ENCODE results near the gene AKIRIN2. TPM values are rescaled to one million over a fixed set of nuclear protein-coding genes. Genes with fewer than 3 reads are reported as not detected.

AKIRIN2 gene
- 12.3 and 19.0 TPM in 2 replicates for polyA plus RNA-seq (2012; rRNA removed)
- polyA plus RNA-seq (2012; cell fraction: cytosol; rRNA removed), result 28.5 and 31.7 TPM in 2 replicates
- polyA plus RNA-seq (2012; cell fraction: nucleus; rRNA removed), result 22.4 and 25.4 TPM in 2 replicates

DNA sequence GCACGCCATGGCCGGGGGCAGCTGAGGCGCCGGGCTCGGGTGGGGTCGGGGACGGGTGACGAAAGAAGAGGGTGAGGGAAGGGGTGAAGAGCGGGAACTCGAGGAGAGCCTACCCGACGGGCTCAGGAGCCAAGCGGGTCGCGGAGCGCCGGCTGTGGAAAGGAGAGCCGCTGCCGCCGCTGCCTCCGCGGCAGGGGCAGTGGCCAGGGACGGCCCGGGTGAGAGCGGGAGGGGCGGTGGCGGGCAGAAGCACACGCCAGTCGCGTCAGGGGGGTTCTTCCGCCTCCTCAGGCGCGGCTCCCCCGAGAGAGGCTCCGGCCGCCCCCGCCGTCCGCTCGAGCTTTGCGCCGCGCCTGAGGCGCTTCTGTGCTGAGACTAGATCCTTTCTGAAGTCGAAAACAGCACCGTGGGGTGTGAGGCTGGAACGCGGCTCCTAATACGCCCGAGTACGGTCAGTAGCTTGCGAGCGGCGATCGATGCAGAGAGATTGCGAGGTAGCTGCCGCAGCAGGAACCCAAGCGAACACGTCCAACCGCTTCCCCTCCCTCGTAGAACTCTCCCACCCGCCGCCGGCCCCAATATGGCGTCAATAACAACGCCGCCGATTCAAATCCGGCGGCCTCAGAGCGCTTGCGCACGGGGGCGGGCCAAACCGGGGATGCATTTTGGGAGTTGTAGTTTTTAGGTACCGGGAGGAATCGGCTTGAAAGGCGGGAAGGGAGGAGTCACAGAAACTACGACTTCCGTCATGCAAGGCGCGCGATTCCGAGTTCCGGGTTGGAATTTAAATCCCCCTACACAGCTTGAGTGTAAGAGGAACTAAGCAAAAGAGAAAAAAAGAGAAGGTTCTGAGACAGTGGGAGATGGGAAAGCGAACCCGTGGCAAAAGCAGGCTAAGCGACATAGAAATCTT, at the start of gene AKIRIN2:
Gene AKIRIN2, minus strand, starts transcription at position 558 of the 913 bp plus-strand sequence. Its CDS starts 549 bp downstream, at position 9.
- Histone ChIP-seq H2AFZ (ENCODE audit: low read depth) (peak within 1 kb of the TSS; percentile 75), H3K36me3 (replicated peaks in 1 of 2; ENCODE audit: control insufficient read depth in 1 of 2, insufficient read depth in 2 of 2, low read length in 1 of 2) (no peaks in the 10 kb centered on the region), H3F3A (replicated peaks; ENCODE audit: insufficient read depth) (peaks cover 61% of the 10 kb centered on the region), H3K4me3 (ENCODE audit: low read depth in 2 of 2, low read length in 1 of 2) (peak within 1 kb of the TSS; percentile 93 to 98), H3K4me1 (ENCODE audit: control insufficient read depth in 1 of 2, insufficient read depth in 2 of 2, low read depth in 1 of 2, low read length in 1 of 2) (peaks cover 9 to 19% of the 10 kb centered on the region in 2 experiments), H3K79me2 (ENCODE audit: insufficient read depth) (peaks cover 51% of the 10 kb centered on the region), H3K9me2 (no peaks in the 10 kb centered on the region), H3K9ac (peak within 1 kb of the TSS; percentile 96), H3K4me2 (peak within 1 kb of the TSS; percentile 77), H3K27ac (ENCODE audit: low read depth in 2 of 2, low read length in 1 of 2) (peak within 1 kb of the TSS; percentile 92 to 97), H4K20me1 (ENCODE audit: insufficient read depth) (peaks cover 37% of the 10 kb centered on the region), H3K9me3 (no peaks in the 10 kb centered on the region), H3K27me3 (ENCODE audit: insufficient read depth) (no peaks in the 10 kb centered on the region)
- POLR2A ChIA-PET, result interaction anchor here (0.5 to 1.8 kb wide), 3 partner anchors 21 to 136 kb away, joined by 3 to 12 read pairs (median 3); no protein-coding TSS in a partner anchor
- DNase-seq, result peak; percentile 91
- CTCF ChIA-PET, result interaction anchor here (0.8 to 1.0 kb wide), 4 partner anchors 20 to 97 kb away, joined by 3 to 4 read pairs (median 3); no protein-coding TSS in a partner anchor
- WGBS (ENCODE audit: low lambda C conversion rate), result under 1% methylated on average over 27 of the region's 88 CpGs
- TF ChIP-seq EP300 (IDR thresholded peaks at IDR 0.05; ENCODE audit: borderline replicate concordance in 1 of 2, low read depth in 1 of 2, low read length in 1 of 2) (no peak; a peak in 1 of 4 replicates), NRF1 (IDR thresholded peaks at IDR 0.05; ENCODE audit: low read depth, low read length) (peak; percentile 94), PBX3 (IDR thresholded peaks at IDR 0.05) (peak; percentile 16; the same call in 1 of the 2 replicates), CHD2 (IDR thresholded peaks at IDR 0.05; ENCODE audit: low read length, partially characterized antibody) (peak; percentile 60), RAD21 (IDR thresholded peaks at IDR 0.05; ENCODE audit: low read length) (peak; percentile 12; the same call in 1 of the 2 replicates), YY1 (IDR thresholded peaks at IDR 0.05; ENCODE audit: low read depth) (peak; percentile 91), MAX (IDR thresholded peaks at IDR 0.05; ENCODE audit: low read depth) (peak; percentile 84), EZH2phosphoT487 (IDR thresholded peaks at IDR 0.05; ENCODE audit: borderline replicate concordance, low read depth) (no peak), RFX5 (IDR thresholded peaks at IDR 0.05; ENCODE audit: low read length) (0 out of 2 replicates have a peak, but pooled peaks have one; percentile 40), ELF1 (IDR thresholded peaks at IDR 0.05) (peak; percentile 99), GATA2 (CRISPR knock-in tag; IDR thresholded peaks at IDR 0.05) (no peak), POLR2AphosphoS5 (IDR thresholded peaks at IDR 0.05; ENCODE audit: low read depth, low read length) (peak; percentile 92), RXRA (IDR thresholded peaks at IDR 0.05; ENCODE audit: borderline replicate concordance, low read depth) (no peak), GABPA (IDR thresholded peaks at IDR 0.05; ENCODE audit: low read depth) (peak; percentile 81), JUND (IDR thresholded peaks at IDR 0.05) (no peak), FOXJ3 (CRISPR knock-in tag; IDR thresholded peaks at IDR 0.05) (no peak), FOXM1 (IDR thresholded peaks at IDR 0.05; ENCODE audit: low read depth) (peak; percentile 59; the same call in 1 of the 2 replicates), MXI1 (IDR thresholded peaks at IDR 0.05; ENCODE audit: low read depth, low read length) (peak; percentile 64)
- TF ChIP-seq, protein P1, sequence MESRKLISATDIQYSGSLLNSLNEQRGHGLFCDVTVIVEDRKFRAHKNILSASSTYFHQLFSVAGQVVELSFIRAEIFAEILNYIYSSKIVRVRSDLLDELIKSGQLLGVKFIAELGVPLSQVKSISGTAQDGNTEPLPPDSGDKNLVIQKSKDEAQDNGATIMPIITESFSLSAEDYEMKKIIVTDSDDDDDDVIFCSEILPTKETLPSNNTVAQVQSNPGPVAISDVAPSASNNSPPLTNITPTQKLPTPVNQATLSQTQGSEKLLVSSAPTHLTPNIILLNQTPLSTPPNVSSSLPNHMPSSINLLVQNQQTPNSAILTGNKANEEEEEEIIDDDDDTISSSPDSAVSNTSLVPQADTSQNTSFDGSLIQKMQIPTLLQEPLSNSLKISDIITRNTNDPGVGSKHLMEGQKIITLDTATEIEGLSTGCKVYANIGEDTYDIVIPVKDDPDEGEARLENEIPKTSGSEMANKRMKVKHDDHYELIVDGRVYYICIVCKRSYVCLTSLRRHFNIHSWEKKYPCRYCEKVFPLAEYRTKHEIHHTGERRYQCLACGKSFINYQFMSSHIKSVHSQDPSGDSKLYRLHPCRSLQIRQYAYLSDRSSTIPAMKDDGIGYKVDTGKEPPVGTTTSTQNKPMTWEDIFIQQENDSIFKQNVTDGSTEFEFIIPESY (IDR thresholded peaks at IDR 0.05; ENCODE audit: borderline replicate concordance, low read depth), result no peak
- TF ChIP-seq, protein P2, sequence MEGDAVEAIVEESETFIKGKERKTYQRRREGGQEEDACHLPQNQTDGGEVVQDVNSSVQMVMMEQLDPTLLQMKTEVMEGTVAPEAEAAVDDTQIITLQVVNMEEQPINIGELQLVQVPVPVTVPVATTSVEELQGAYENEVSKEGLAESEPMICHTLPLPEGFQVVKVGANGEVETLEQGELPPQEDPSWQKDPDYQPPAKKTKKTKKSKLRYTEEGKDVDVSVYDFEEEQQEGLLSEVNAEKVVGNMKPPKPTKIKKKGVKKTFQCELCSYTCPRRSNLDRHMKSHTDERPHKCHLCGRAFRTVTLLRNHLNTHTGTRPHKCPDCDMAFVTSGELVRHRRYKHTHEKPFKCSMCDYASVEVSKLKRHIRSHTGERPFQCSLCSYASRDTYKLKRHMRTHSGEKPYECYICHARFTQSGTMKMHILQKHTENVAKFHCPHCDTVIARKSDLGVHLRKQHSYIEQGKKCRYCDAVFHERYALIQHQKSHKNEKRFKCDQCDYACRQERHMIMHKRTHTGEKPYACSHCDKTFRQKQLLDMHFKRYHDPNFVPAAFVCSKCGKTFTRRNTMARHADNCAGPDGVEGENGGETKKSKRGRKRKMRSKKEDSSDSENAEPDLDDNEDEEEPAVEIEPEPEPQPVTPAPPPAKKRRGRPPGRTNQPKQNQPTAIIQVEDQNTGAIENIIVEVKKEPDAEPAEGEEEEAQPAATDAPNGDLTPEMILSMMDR (IDR thresholded peaks at IDR 0.05), result no peak
- TF ChIP-seq, protein P3, sequence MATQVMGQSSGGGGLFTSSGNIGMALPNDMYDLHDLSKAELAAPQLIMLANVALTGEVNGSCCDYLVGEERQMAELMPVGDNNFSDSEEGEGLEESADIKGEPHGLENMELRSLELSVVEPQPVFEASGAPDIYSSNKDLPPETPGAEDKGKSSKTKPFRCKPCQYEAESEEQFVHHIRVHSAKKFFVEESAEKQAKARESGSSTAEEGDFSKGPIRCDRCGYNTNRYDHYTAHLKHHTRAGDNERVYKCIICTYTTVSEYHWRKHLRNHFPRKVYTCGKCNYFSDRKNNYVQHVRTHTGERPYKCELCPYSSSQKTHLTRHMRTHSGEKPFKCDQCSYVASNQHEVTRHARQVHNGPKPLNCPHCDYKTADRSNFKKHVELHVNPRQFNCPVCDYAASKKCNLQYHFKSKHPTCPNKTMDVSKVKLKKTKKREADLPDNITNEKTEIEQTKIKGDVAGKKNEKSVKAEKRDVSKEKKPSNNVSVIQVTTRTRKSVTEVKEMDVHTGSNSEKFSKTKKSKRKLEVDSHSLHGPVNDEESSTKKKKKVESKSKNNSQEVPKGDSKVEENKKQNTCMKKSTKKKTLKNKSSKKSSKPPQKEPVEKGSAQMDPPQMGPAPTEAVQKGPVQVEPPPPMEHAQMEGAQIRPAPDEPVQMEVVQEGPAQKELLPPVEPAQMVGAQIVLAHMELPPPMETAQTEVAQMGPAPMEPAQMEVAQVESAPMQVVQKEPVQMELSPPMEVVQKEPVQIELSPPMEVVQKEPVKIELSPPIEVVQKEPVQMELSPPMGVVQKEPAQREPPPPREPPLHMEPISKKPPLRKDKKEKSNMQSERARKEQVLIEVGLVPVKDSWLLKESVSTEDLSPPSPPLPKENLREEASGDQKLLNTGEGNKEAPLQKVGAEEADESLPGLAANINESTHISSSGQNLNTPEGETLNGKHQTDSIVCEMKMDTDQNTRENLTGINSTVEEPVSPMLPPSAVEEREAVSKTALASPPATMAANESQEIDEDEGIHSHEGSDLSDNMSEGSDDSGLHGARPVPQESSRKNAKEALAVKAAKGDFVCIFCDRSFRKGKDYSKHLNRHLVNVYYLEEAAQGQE (IDR thresholded peaks at IDR 0.05; ENCODE audit: low read depth, low read length), result no peak
- TF ChIP-seq, protein P4, sequence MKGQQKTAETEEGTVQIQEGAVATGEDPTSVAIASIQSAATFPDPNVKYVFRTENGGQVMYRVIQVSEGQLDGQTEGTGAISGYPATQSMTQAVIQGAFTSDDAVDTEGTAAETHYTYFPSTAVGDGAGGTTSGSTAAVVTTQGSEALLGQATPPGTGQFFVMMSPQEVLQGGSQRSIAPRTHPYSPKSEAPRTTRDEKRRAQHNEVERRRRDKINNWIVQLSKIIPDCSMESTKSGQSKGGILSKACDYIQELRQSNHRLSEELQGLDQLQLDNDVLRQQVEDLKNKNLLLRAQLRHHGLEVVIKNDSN (IDR thresholded peaks at IDR 0.05; ENCODE audit: borderline replicate concordance, low read depth), result no peak

All from SK-N-SH (cell line).